ENCODE data around the gene CHAT. TPM values are rescaled to one million over a fixed set of nuclear protein-coding genes. Genes with fewer than 3 reads are reported as not detected.

The CHAT gene
- total RNA-seq, 1 donor from 2014 or later, result not detected

DNA sequence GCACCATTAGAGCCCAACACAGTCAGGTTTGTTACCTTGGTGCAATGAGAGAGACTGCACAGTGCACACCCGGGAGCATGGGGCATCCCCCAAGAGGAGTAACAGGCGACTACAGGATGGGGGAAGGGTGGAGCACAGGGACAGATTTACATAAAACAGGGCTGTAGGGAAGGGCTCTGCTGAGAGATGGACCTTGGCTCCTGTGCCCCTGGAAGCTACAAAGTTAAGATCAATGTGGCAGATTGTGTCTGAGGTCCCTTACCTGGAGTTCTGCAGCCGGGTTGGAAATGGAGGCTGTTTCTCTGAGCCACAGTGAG lies 17.4 kb upstream of the CHAT start:
- DNase-seq (ENCODE audit: low read depth), result no peak
- TF ChIP-seq CTCF (conservative IDR thresholded peaks at IDR 0.05; ENCODE audit: low read depth, low read length), result no peak
- H3K4me3 ChIP-seq (ENCODE audit: low read depth, low read length), result no peak overlapping the region

- TF ChIP-seq CTCF (conservative IDR thresholded peaks at IDR 0.05; ENCODE audit: low read depth, low read length), result no peak
- no peak for DNase-seq (ENCODE audit: low read depth)
- H3K4me3 ChIP-seq (ENCODE audit: low read depth, low read length), result no peak overlapping the region
Measured at GRCh38 chr10:49596836-49597235, 17.0 kb upstream of the CHAT start.

DNA sequence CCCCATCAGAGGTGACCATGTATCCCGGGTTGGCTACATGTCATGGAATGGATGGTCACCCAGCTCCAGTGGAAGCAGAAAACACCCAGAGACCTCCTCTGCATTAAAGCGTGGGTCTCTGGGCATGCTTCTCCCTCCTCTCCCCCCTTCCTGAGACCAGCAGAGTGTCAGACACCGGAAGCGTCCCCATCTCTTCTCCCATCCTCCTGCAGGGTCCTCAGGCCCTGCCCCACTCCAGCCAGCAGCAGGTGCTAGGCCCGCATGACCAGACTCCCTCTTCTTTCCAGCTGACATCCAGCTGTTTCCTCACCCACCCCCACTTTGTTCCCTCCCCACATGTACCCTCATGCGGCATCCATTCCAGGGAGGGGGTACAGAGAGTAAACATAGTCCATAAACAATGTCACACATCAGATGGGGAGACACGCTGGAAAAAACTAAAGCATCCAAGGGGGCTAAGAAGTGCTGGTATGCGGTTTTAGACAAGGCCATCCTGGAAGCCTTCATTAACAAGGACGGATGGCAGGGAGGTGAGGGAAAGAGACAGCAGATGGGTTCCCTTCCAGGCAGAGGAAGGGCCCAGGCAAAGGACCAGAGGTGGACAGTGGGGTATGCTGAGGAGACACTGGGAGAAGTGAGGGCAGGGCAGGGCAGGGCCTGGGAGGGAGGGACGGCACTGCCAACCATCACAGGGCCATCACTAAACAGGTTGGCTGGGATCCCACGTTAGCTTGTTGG lies 16.2 kb upstream of the CHAT start:
- TF ChIP-seq CTCF (conservative IDR thresholded peaks at IDR 0.05; ENCODE audit: low read depth, low read length), result no peak
- DNase-seq (ENCODE audit: low read depth), result no peak
- no peak overlapping the region for H3K4me3 ChIP-seq (ENCODE audit: low read depth, low read length)

GRCh38 chr10:49598164-49598856 lies 15.5 kb upstream of the CHAT start:
- no peak overlapping the region for H3K4me3 ChIP-seq (ENCODE audit: low read depth, low read length)
- no peak for TF ChIP-seq CTCF (conservative IDR thresholded peaks at IDR 0.05; ENCODE audit: low read depth, low read length)
- no peak for DNase-seq (ENCODE audit: low read depth)

- no peak for DNase-seq (ENCODE audit: low read depth)
- no peak for TF ChIP-seq CTCF (conservative IDR thresholded peaks at IDR 0.05; ENCODE audit: low read depth, low read length)
- no peak overlapping the region for H3K4me3 ChIP-seq (ENCODE audit: low read depth, low read length)
Measured at GRCh38 chr10:49598986-49599385, 14.9 kb upstream of the CHAT start.

DNA sequence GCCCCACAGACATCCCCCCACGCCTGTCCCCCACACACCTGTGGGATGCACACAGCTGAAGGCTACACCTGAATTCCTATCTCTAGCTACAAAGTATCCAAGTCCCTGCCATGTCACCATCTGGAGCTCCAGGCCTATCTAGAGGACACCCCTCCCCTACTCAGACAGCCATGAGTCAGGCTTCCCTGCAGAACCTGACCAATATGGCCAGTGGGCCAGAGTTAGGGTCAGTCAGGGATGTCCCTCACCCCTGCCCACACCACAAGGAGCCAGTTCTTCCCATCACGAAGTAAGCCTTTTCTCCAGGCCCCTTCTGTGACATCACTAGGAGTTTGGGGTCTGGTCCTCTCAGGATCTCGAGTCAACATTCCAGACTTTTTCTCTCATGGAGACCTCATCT lies 14.3 kb upstream of the CHAT start:
- TF ChIP-seq CTCF (conservative IDR thresholded peaks at IDR 0.05; ENCODE audit: low read depth, low read length), result no peak
- DNase-seq (ENCODE audit: low read depth), result no peak
- H3K4me3 ChIP-seq (ENCODE audit: low read depth, low read length), result no peak overlapping the region

DNA sequence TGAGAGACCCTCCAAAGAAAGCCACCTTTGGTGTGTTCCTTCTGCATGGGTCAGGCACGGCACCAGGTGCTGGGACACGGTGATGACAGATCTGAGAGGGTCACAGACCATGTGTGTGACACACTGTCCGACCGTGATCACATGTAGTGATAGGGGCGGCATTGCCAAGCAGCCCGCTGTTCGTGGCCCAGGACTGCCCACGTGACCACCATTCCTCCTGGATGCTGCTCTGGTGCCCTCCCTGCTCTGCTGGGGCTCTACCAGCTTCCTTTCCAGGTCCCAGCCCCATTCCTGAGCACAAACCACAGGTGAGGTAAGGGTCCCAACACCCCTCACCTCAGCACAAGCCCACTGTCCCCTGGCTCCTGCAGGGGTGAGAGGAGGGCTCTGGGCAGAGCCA lies 13.8 kb upstream of the CHAT start:
- DNase-seq (ENCODE audit: low read depth), result no peak
- no peak for TF ChIP-seq CTCF (conservative IDR thresholded peaks at IDR 0.05; ENCODE audit: low read depth, low read length)
- no peak overlapping the region for H3K4me3 ChIP-seq (ENCODE audit: low read depth, low read length)

Measured in epithelial cell of proximal tubule (primary cell).